Astrocyte of the cerebellum (primary cell): ENCODE measurements around the gene IL4R.

Experiments
- DNase-seq: peaks from one replicate; pipeline ENCODE4 v3.0.0-alpha.2; 2011; ENCODE audit warnings: low read depth
- H3K4me3 ChIP-seq: 2 replicates; pipeline ENCODE4 v1.5.1; 2011; ENCODE audit warnings: mild to moderate bottlenecking, low read depth, low read length, moderate library complexity
- in situ Hi-C: cut with HindIII; loops from 2 replicates; pipeline ENCODE4 v1.10.0; 2017; ENCODE audit warnings: low sequenced_read_pairs
- TF ChIP-seq, protein P1 (sequence below): IDR thresholded peaks from 2 replicates; pipeline ENCODE4 v1.5.1; 2012; ENCODE audit warnings: low read length, low read depth, moderate library complexity, mild to moderate bottlenecking; ENCODE audit errors: missing control alignments

The IL4R gene

DNA sequence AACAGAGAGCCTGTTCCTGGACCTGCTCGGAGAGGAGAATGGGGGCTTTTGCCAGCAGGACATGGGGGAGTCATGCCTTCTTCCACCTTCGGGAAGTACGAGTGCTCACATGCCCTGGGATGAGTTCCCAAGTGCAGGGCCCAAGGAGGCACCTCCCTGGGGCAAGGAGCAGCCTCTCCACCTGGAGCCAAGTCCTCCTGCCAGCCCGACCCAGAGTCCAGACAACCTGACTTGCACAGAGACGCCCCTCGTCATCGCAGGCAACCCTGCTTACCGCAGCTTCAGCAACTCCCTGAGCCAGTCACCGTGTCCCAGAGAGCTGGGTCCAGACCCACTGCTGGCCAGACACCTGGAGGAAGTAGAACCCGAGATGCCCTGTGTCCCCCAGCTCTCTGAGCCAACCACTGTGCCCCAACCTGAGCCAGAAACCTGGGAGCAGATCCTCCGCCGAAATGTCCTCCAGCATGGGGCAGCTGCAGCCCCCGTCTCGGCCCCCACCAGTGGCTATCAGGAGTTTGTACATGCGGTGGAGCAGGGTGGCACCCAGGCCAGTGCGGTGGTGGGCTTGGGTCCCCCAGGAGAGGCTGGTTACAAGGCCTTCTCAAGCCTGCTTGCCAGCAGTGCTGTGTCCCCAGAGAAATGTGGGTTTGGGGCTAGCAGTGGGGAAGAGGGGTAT is 48.9 kb downstream of the IL4R start:
- no peak for DNase-seq
- H3K4me3 ChIP-seq = no peak overlapping the region
- in situ Hi-C loops = no loop called here
- TF ChIP-seq, protein P1, sequence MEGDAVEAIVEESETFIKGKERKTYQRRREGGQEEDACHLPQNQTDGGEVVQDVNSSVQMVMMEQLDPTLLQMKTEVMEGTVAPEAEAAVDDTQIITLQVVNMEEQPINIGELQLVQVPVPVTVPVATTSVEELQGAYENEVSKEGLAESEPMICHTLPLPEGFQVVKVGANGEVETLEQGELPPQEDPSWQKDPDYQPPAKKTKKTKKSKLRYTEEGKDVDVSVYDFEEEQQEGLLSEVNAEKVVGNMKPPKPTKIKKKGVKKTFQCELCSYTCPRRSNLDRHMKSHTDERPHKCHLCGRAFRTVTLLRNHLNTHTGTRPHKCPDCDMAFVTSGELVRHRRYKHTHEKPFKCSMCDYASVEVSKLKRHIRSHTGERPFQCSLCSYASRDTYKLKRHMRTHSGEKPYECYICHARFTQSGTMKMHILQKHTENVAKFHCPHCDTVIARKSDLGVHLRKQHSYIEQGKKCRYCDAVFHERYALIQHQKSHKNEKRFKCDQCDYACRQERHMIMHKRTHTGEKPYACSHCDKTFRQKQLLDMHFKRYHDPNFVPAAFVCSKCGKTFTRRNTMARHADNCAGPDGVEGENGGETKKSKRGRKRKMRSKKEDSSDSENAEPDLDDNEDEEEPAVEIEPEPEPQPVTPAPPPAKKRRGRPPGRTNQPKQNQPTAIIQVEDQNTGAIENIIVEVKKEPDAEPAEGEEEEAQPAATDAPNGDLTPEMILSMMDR = no peak

DNA sequence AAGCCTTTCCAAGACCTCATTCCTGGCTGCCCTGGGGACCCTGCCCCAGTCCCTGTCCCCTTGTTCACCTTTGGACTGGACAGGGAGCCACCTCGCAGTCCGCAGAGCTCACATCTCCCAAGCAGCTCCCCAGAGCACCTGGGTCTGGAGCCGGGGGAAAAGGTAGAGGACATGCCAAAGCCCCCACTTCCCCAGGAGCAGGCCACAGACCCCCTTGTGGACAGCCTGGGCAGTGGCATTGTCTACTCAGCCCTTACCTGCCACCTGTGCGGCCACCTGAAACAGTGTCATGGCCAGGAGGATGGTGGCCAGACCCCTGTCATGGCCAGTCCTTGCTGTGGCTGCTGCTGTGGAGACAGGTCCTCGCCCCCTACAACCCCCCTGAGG is 49.5 kb downstream of the IL4R start:
- in situ Hi-C loops = no loop called here
- no peak for DNase-seq
- TF ChIP-seq, protein P1 = no peak
- H3K4me3 ChIP-seq = no peak overlapping the region

DNA sequence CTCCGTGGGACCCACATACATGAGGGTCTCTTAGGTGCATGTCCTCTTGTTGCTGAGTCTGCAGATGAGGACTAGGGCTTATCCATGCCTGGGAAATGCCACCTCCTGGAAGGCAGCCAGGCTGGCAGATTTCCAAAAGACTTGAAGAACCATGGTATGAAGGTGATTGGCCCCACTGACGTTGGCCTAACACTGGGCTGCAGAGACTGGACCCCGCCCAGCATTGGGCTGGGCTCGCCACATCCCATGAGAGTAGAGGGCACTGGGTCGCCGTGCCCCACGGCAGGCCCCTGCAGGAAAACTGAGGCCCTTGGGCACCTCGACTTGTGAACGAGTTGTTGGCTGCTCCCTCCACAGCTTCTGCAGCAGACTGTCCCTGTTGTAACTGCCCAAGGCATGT is 50.0 kb downstream of the IL4R start:
- TF ChIP-seq, protein P1 = no peak
- DNase-seq = no peak
- no peak overlapping the region for H3K4me3 ChIP-seq
- in situ Hi-C loops = no loop called here

DNA sequence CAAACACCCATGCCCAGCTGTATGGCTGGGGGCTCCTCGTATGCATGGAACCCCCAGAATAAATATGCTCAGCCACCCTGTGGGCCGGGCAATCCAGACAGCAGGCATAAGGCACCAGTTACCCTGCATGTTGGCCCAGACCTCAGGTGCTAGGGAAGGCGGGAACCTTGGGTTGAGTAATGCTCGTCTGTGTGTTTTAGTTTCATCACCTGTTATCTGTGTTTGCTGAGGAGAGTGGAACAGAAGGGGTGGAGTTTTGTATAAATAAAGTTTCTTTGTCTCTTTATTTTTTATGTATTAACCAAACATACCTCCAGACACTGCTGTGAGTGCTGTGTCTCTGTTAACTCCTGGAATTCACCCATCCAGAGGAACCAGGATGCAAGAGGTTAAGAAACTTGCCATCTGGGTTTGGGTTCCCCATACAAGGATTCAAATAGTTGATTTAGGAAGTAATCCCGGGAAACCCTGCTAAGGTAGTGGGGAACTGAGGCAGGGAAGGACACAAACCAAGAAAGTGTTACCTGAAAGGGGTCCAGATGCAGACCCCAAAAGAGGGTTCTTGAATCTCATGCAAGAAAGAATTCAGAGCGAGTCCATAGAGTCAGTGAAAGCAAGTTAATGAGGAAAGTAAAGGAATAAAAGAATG is 50.8 kb downstream of the IL4R start:
- in situ Hi-C loops = no loop called here
- no peak overlapping the region for H3K4me3 ChIP-seq
- DNase-seq = no peak
- TF ChIP-seq, protein P1 = no peak

DNA sequence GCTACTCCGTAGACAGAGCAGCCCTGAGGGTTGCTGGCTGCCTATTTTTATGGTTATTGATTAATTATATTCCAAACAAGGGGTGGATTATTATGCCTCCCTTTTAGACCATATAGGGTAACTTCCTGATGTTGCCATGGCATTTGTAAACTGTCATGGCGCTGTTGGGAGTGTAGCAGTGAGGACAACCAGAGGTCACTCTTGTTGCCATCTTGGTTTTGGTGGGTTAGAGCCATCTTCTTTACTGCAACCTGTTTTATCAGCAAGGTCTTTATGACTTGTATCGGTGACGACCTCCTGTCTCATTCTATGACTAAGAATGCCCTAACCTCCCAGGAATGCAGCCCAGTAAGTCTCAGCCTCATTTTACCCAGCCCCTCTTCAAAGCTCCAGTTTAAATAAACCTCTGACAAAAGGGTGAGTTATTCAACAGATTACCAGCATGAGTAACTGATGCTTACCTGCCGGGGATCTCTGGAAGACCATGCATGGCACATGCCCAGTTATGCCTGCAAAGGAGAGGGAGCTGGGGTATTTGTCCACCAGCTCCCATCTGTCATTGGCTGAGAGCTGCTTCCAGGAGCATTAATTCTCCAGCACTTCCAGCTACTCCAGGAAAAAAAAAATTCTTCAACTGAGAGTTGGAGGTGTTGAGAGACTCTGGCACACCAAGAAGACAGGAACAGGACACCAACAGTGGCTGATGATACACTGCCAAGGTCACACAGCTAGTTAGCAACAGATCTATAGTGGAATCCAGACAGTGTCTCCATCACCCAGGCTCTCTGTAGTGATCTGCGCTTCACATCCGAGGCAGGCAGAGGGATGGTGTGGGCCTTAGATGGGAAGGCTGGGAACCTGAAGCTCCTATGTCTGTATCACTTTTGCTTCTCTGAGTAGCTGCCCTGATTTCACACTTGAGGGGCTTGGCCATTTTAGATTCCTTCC is 51.6 kb downstream of the IL4R start:
- TF ChIP-seq, protein P1 = no peak
- no peak overlapping the region for H3K4me3 ChIP-seq
- in situ Hi-C loops = no loop called here
- DNase-seq = no peak

DNA sequence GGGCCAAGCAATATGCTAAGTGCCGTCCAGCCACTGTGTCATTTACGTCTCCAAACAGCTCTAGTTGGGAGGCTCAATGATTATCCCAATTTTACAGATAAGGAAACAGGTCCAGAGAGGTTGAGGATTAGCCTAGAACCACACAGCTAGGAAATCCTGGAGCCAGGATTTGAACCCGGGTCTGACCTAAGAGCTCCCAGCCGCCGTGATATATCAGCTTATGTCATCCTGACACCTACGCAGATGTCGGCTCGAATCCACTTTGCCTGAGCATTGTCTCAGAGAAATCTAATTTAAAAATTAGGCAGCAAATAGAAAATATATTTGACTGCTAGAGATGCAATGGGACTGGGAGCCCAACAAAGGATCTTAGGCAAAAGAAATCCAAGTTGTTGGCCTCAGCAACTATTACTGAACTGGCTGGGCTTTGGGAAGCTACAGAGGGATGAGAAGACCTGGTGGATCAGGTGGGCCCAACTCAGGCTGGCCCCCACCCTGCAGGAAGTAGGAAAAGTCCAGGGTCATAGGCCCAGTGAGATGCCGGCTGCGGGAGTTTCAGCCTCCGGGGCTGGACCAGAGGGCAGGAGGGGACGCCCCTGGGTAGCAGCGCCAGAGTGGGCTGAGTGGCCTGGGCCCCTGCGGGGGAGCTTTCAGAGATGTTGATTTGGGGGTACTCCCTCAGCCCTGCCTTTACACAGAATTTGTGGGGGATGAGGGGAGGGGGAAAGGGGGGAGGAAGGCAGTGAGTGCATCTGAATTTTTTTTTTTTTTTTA is 53.1 kb downstream of the IL4R start:
- no peak for DNase-seq
- H3K4me3 ChIP-seq = no peak overlapping the region
- in situ Hi-C loops = no loop called here
- TF ChIP-seq, protein P1 = no peak
